CD4-positive, alpha-beta T cell (primary cell): ENCODE measurements around the gene CDH2. TPM values are rescaled to one million over a fixed set of nuclear protein-coding genes. Genes with fewer than 3 reads are reported as not detected.

ENCODE experiments used
- ATAC-seq: fragments of 200-7000 bp; cut with Tn5 transposase; one replicate; pipeline ENCODE4 v1.10.0; 2022; ENCODE audit warnings: mild to moderate bottlenecking; ENCODE audit not compliant: poor library complexity
- CTCF ChIA-PET: fragments of 350-600 bp; sonication (Branson Sonifier 250); formaldehyde crosslinking; loops from one replicate; lab custom pipeline; 2021; ENCODE audit warnings: antibody characterized with exemption, inconsistent platforms; lab: Charles Lee
- POLR2A ChIA-PET: fragments of 350-600 bp; sonication (Branson Sonifier 250); formaldehyde crosslinking; loops from one replicate; lab custom pipeline; 2021; ENCODE audit warnings: antibody characterized with exemption, inconsistent platforms; lab: Charles Lee
- DNase-seq, 14 experiments: peaks; one replicate each; pipeline ENCODE4 v3.0.0-alpha.2; 2013 to 2020; ENCODE audit warnings: mixed read lengths in 2 of 14
- H3K27ac ChIP-seq, 2 donors: one replicate each; pipeline versions ENCODE4 v1.5.1 to v1.7.0; 2013; ENCODE audit warnings: low read length in 2 of 2, low read depth in 1 of 2, mild to moderate bottlenecking in 1 of 2
- H3K27me3 ChIP-seq, 2 experiments: 1 replicate in 1 of 2; 2 replicates in 1 of 2; pipeline versions ENCODE4 v1.6.1 to v1.7.0; 2013; ENCODE audit warnings: low read length in 2 of 2, control low read depth in 1 of 2, mild to moderate bottlenecking in 1 of 2, moderate library complexity in 1 of 2; ENCODE audit not compliant: insufficient read depth in 2 of 2, control insufficient read depth in 1 of 2
- H3K36me3 ChIP-seq: one replicate; pipeline ENCODE4 v1.6.1; 2013; ENCODE audit warnings: low read length, control low read depth; ENCODE audit not compliant: insufficient read depth
- H3K4me1 ChIP-seq: one replicate; pipeline ENCODE4 v1.6.1; 2013; ENCODE audit warnings: low read length, control low read depth; ENCODE audit not compliant: insufficient read depth
- H3K4me3 ChIP-seq: one replicate; pipeline ENCODE4 v1.5.1; 2013; ENCODE audit warnings: mild to moderate bottlenecking, low read length, moderate library complexity
- H3K9me3 ChIP-seq, 2 experiments: 1 replicate in 1 of 2; 2 replicates in 1 of 2; pipeline versions ENCODE4 v1.6.1 to v1.7.0; 2013; ENCODE audit warnings: low read length in 2 of 2, mild to moderate bottlenecking in 2 of 2, control low read depth in 1 of 2, moderate library complexity in 1 of 2; ENCODE audit not compliant: control insufficient read depth in 1 of 2, insufficient read depth in 1 of 2
- H3K27ac Mint-ChIP-seq: one replicate; pipeline ENCODE4 v1.8.0; 2020; ENCODE audit warnings: mixed read lengths
- H3K27me3 Mint-ChIP-seq: one replicate; pipeline ENCODE4 v1.8.0; 2021; ENCODE audit warnings: mixed read lengths
- H3K36me3 Mint-ChIP-seq: one replicate; pipeline ENCODE4 v1.8.0; 2021; ENCODE audit warnings: low read depth, mixed read lengths
- H3K4me1 Mint-ChIP-seq: one replicate; pipeline ENCODE4 v1.8.0; 2021; ENCODE audit warnings: low read depth, mixed read lengths
- H3K4me3 Mint-ChIP-seq: one replicate; pipeline ENCODE4 v1.8.0; 2020; ENCODE audit warnings: mild to moderate bottlenecking, mixed read lengths
- H3K9me3 Mint-ChIP-seq: one replicate; pipeline ENCODE4 v1.8.0; 2020; ENCODE audit warnings: mixed read lengths
- CTCF ChIP-seq: fragments of 200-600 bp; IDR thresholded peaks from one replicate; pipeline ENCODE4 v1.8.0; 2022; ENCODE audit warnings: antibody characterized with exemption, mild to moderate bottlenecking
- intact Hi-C, 2 experiments: fragments of 100-400 bp; cut with DNase I in 1 of 2; cut with micrococcal nuclease in 1 of 2; formaldehyde crosslinking; loops; one replicate each; pipeline versions ENCODE4 v1.15.1 to v1.9.0; 2023 to 2025; cut with DNase I, micrococcal nuclease
- total RNA-seq, 174 experiments: library from RNA in 2 of 174; stranded (reverse) in 2 of 174; gene quantifications; one replicate each; pipeline ENCODE4 v1.2.3 and lab custom pipeline; 2021 to 2026

The CDH2 gene
- total RNA-seq, 2 experiments from 2014 or later = not detected

DNA sequence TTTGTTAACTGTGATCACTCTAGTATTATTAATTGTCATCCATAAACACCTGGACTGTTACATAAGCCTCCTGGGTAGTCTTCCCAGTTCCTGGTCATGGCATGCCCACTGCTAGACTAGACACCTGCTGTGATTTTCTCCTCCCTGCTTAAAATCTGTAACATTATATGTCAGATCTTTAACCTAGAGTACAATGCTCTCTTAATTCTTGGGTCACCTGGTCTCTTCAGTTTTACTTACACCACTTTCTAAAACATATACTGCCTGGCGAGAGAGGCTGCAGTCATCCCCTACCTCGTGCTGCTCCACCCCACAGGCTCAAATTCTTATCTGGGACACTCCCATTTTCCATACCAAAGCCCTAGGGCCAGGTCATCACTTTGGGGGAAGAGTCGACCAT is 161.3 kb downstream of the CDH2 start:
- Histone ChIP-seq H3K27ac (no peak overlapping the region), H3K9me3 (no peaks in the 10 kb centered on the region), H3K4me1 (no peaks in the 10 kb centered on the region), H3K4me3 (no peak overlapping the region), H3K27me3 (no peaks in the 10 kb centered on the region), H3K36me3 (no peaks in the 10 kb centered on the region)
- Mint-ChIP-seq H3K4me3 (no peak overlapping the region), H3K27me3 (no peaks in the 10 kb centered on the region), H3K36me3 (no peaks in the 10 kb centered on the region), H3K4me1 (no peaks in the 10 kb centered on the region), H3K9me3 (peaks cover 3% of the 10 kb centered on the region), H3K27ac (no peak overlapping the region)
- DNase-seq = no peak
- ChIA-PET POLR2A (no interaction called here), CTCF (no interaction called here)
- no peak for TF ChIP-seq CTCF
- ATAC-seq = no peak
- intact Hi-C loops = no loop called here

DNA sequence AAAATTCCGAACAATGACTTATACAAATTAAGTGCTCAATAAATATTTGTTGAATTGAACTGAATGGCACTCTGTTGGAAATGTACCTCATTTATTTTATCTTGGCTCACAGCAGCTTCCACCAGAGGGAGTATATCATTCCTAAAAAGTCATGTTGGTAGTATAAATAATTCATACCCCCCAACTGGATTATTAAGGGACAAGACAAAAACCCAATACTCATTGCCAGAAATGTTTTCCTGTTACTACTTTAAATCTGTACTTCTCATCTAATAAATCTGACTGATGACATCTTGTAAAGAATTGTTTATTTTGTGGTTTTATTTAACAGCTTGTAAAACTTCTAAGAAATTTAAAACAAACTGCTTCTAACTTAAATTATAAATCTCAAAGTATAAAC is 163.9 kb downstream of the CDH2 start:
- ChIA-PET CTCF (no interaction called here), POLR2A (no interaction called here)
- H3K9me3 Mint-ChIP-seq = peaks cover 3% of the 10 kb centered on the region
- H3K27ac Mint-ChIP-seq = no peak overlapping the region
- ATAC-seq = no peak
- H3K36me3 Mint-ChIP-seq = no peaks in the 10 kb centered on the region
- Histone ChIP-seq H3K27me3 (no peaks in the 10 kb centered on the region), H3K36me3 (no peaks in the 10 kb centered on the region), H3K27ac (no peak overlapping the region), H3K4me1 (no peaks in the 10 kb centered on the region), H3K9me3 (no peaks in the 10 kb centered on the region), H3K4me3 (no peak overlapping the region)
- H3K27me3 Mint-ChIP-seq = no peaks in the 10 kb centered on the region
- intact Hi-C loops = no loop called here
- no peak for TF ChIP-seq CTCF
- H3K4me1 Mint-ChIP-seq = no peaks in the 10 kb centered on the region
- H3K4me3 Mint-ChIP-seq = no peak overlapping the region
- DNase-seq = no peak

DNA sequence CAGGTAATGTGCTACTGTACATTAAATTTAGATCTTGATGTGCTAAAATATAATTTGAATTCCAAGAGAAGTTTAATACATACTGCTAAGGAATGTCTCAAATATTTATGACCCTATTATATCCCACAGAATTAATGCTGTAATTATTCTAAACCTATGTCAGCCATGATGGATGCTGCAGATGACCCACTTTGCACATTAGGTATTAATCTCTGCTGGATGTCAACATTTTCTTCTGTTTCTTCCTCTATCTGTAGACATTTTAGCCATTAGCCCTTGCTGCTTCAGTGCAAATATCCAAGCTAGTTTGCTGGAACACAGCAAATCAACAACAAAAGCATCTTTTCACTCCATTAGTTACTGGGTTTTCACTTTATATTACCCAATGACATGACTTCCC is 164.6 kb downstream of the CDH2 start:
- no peaks in the 10 kb centered on the region for H3K27me3 Mint-ChIP-seq
- no peak for ATAC-seq
- no peaks in the 10 kb centered on the region for H3K9me3 ChIP-seq
- no peaks in the 10 kb centered on the region for H3K36me3 ChIP-seq
- no peak overlapping the region for H3K4me3 Mint-ChIP-seq
- DNase-seq = no peak
- H3K27me3 ChIP-seq = no peaks in the 10 kb centered on the region
- H3K9me3 Mint-ChIP-seq = no peaks in the 10 kb centered on the region
- H3K27ac ChIP-seq = no peak overlapping the region
- no peak for TF ChIP-seq CTCF
- H3K4me1 ChIP-seq = no peaks in the 10 kb centered on the region
- ChIA-PET CTCF (no interaction called here), POLR2A (no interaction called here)
- intact Hi-C loops = no loop called here
- H3K4me3 ChIP-seq = no peak overlapping the region
- H3K27ac Mint-ChIP-seq = no peak overlapping the region
- H3K36me3 Mint-ChIP-seq = no peaks in the 10 kb centered on the region
- no peaks in the 10 kb centered on the region for H3K4me1 Mint-ChIP-seq
